AG09319 (cell line): ENCODE data around the gene TMEM266.

Experiments
- DNase-seq: peaks from one replicate; pipeline ENCODE4 v3.0.0-alpha.2; 2010; ENCODE audit warnings: low read depth; ENCODE audit errors: extremely low read depth
- TF ChIP-seq, protein P1 (sequence below): IDR thresholded peaks from 2 replicates; pipeline ENCODE4 v1.5.1; 2011; ENCODE audit warnings: low read depth, mild to moderate bottlenecking, inconsistent platforms, low read length, moderate library complexity

TMEM266 gene

GRCh38 chr15:76070921-76071635 is 11.3 kb downstream of the TMEM266 start:
- TF ChIP-seq, protein P1, sequence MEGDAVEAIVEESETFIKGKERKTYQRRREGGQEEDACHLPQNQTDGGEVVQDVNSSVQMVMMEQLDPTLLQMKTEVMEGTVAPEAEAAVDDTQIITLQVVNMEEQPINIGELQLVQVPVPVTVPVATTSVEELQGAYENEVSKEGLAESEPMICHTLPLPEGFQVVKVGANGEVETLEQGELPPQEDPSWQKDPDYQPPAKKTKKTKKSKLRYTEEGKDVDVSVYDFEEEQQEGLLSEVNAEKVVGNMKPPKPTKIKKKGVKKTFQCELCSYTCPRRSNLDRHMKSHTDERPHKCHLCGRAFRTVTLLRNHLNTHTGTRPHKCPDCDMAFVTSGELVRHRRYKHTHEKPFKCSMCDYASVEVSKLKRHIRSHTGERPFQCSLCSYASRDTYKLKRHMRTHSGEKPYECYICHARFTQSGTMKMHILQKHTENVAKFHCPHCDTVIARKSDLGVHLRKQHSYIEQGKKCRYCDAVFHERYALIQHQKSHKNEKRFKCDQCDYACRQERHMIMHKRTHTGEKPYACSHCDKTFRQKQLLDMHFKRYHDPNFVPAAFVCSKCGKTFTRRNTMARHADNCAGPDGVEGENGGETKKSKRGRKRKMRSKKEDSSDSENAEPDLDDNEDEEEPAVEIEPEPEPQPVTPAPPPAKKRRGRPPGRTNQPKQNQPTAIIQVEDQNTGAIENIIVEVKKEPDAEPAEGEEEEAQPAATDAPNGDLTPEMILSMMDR: no peak
- DNase-seq: no peak

GRCh38 chr15:76071806-76072205 is 12.0 kb downstream of the TMEM266 start:
- TF ChIP-seq, protein P1: no peak
- no peak for DNase-seq

GRCh38 chr15:76073554-76073953 is 13.8 kb downstream of the TMEM266 start:
- TF ChIP-seq, protein P1: no peak

GRCh38 chr15:76075046-76075445 is 15.3 kb downstream of the TMEM266 start:
- DNase-seq: no peak
- TF ChIP-seq, protein P1: no peak

More at GRCh38 chr15:76073554-76073953, 13.8 kb downstream of the TMEM266 start:
- DNase-seq: no peak

DNA sequence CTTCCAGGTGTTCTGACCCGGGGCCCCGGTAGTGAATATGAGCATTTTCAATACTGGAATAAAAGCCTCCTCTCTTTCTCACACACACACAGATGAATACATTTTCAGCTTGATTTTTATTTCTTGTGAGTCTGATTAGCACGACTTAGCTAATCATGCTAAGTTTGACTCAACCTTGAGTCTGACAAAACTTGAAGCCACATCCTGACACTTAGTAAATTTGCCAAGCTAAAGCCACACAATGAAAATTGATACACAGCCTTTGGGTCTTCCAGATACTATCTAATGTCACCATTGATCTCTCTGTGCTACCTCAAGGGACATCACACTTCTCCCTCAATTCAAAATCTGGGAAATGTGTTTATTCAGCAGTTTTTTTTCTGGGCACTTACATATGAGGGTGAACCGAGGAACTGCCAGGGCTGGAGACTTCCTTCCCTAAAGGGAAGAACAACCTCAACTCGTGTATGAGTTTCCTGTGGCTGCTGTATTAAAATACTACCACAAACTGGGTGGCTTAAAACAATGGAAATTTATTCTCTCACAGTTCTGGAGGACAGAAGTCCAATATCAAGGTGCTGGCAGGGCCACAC is 18.6 kb downstream of the TMEM266 start:
- TF ChIP-seq, protein P1: no peak
- DNase-seq: no peak

DNA sequence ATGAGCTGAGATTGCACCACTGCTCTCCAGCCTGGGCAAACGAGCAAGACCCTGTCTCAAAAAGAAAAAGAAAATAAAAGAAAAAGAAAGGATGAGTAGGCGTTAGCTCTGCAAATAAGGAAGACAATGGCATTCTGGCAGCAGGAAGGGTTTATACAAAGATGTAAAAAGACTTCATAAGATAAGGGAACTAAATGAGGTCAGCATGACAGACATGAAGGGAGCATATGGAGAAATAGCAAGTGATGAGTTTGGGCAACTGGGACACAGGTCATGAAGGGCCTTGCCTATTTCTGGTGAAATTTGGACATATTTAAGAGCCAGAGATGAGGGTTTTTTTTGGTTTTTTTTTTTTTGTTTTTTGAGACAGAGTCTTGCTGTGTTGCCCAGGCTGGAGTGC is 24.5 kb downstream of the TMEM266 start:
- DNase-seq: no peak
- TF ChIP-seq, protein P1: no peak

GRCh38 chr15:76098685-76099084 is 38.9 kb downstream of the TMEM266 start:
- no peak for DNase-seq
- TF ChIP-seq, protein P1: no peak
